ENCODE measurements around the gene MGMT. TPM values are rescaled to one million over a fixed set of nuclear protein-coding genes. Genes with fewer than 3 reads are reported as not detected.

MGMT gene
- polyA plus RNA-seq, 1 donor, result 18.0 TPM

- Histone ChIP-seq H3K4me3 (ENCODE audit: low read length) (no peak overlapping the region), H3K36me3 (ENCODE audit: control insufficient read depth, insufficient read depth, low read length) (peaks cover 26% of the 10 kb centered on the region), H3K27ac (ENCODE audit: low read length) (no peak overlapping the region), H3K4me1 (ENCODE audit: control insufficient read depth, insufficient read depth, low read length) (peaks cover 18% of the 10 kb centered on the region), H3K27me3 (ENCODE audit: control insufficient read depth, insufficient read depth, low read length) (no peaks in the 10 kb centered on the region), H3K9me3 (ENCODE audit: control insufficient read depth, low read depth, low read length) (peaks cover 6% of the 10 kb centered on the region)
- 80% methylated on average over 1 of the region's 11 CpGs for WGBS (ENCODE audit: insufficient coverage, low lambda C conversion rate)
- peak in 1 of 2 donors; percentile 43 for DNase-seq
Observed at GRCh38 chr10:129470103-129470851, 3.2 kb downstream of the MGMT start.

- no peak overlapping the region for H3K4me3 ChIP-seq (ENCODE audit: low read length)
- H3K27ac ChIP-seq (ENCODE audit: low read length), result no peak overlapping the region
- peaks cover 8% of the 10 kb centered on the region for H3K9me3 ChIP-seq (ENCODE audit: control insufficient read depth, low read depth, low read length)
- H3K36me3 ChIP-seq (ENCODE audit: control insufficient read depth, insufficient read depth, low read length), result peaks cover 26% of the 10 kb centered on the region
- peaks cover 15% of the 10 kb centered on the region for H3K4me1 ChIP-seq (ENCODE audit: control insufficient read depth, insufficient read depth, low read length)
- no CpG with 5 or more reads among the region's 16 CpGs for WGBS (ENCODE audit: insufficient coverage, low lambda C conversion rate)
- no peaks in the 10 kb centered on the region for H3K27me3 ChIP-seq (ENCODE audit: control insufficient read depth, insufficient read depth, low read length)
- no peak for DNase-seq
Observed at GRCh38 chr10:129471447-129472175, 4.6 kb downstream of the MGMT start.

- Histone ChIP-seq H3K9me3 (ENCODE audit: control insufficient read depth, low read depth, low read length) (peaks cover 9% of the 10 kb centered on the region), H3K4me3 (ENCODE audit: low read length) (no peak overlapping the region), H3K4me1 (ENCODE audit: control insufficient read depth, insufficient read depth, low read length) (peaks cover 11% of the 10 kb centered on the region), H3K27me3 (ENCODE audit: control insufficient read depth, insufficient read depth, low read length) (no peaks in the 10 kb centered on the region), H3K27ac (ENCODE audit: low read length) (no peak overlapping the region), H3K36me3 (ENCODE audit: control insufficient read depth, insufficient read depth, low read length) (peaks cover 28% of the 10 kb centered on the region)
- DNase-seq, result no peak
- no CpG with 5 or more reads among the region's 22 CpGs for WGBS (ENCODE audit: insufficient coverage, low lambda C conversion rate)
Observed at GRCh38 chr10:129472696-129473555, 5.9 kb downstream of the MGMT start.

DNA sequence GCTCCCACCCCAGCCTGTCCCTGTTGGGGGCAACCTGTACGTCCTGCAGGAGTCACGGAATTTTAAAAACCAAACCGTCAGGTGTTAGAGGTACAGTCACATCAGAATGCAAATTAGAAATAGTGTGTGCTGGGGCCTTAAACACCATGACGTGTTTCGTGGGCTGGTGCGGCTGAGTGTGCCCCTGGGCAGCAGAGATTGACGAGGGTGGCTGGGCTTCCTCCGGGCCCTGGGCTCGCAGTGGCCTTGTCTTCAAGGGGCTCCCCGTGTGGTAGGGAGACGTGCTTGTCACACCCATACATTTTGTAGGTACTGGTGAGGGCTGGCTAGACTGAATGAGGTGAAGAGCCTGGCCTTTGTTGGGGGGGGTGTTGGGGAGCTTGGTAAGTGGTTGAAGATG is 7.6 kb downstream of the MGMT start:
- H3K4me3 ChIP-seq (ENCODE audit: low read length), result no peak overlapping the region
- peaks cover 13% of the 10 kb centered on the region for H3K9me3 ChIP-seq (ENCODE audit: control insufficient read depth, low read depth, low read length)
- H3K27me3 ChIP-seq (ENCODE audit: control insufficient read depth, insufficient read depth, low read length), result no peaks in the 10 kb centered on the region
- H3K27ac ChIP-seq (ENCODE audit: low read length), result no peak overlapping the region
- DNase-seq, result no peak
- peaks cover 4% of the 10 kb centered on the region for H3K4me1 ChIP-seq (ENCODE audit: control insufficient read depth, insufficient read depth, low read length)
- WGBS (ENCODE audit: insufficient coverage, low lambda C conversion rate), result no CpG with 5 or more reads among the region's 11 CpGs
- H3K36me3 ChIP-seq (ENCODE audit: control insufficient read depth, insufficient read depth, low read length), result peaks cover 28% of the 10 kb centered on the region

- no peak for DNase-seq
- Histone ChIP-seq H3K4me3 (ENCODE audit: low read length) (no peak overlapping the region), H3K36me3 (ENCODE audit: control insufficient read depth, insufficient read depth, low read length) (peaks cover 19% of the 10 kb centered on the region), H3K27me3 (ENCODE audit: control insufficient read depth, insufficient read depth, low read length) (no peaks in the 10 kb centered on the region), H3K4me1 (ENCODE audit: control insufficient read depth, insufficient read depth, low read length) (no peaks in the 10 kb centered on the region), H3K9me3 (ENCODE audit: control insufficient read depth, low read depth, low read length) (peaks cover 13% of the 10 kb centered on the region), H3K27ac (ENCODE audit: low read length) (no peak overlapping the region)
- WGBS (ENCODE audit: insufficient coverage, low lambda C conversion rate), result no CpG with 5 or more reads among the region's 8 CpGs
Observed at GRCh38 chr10:129476431-129476830, 9.4 kb downstream of the MGMT start.

- peaks cover 13% of the 10 kb centered on the region for H3K36me3 ChIP-seq (ENCODE audit: control insufficient read depth, insufficient read depth, low read length)
- no peak overlapping the region for H3K4me3 ChIP-seq (ENCODE audit: low read length)
- H3K27me3 ChIP-seq (ENCODE audit: control insufficient read depth, insufficient read depth, low read length), result no peaks in the 10 kb centered on the region
- H3K27ac ChIP-seq (ENCODE audit: low read length), result no peak overlapping the region
- no CpG with 5 or more reads among the region's 5 CpGs for WGBS (ENCODE audit: insufficient coverage, low lambda C conversion rate)
- no peak for DNase-seq
- peaks cover 13% of the 10 kb centered on the region for H3K9me3 ChIP-seq (ENCODE audit: control insufficient read depth, low read depth, low read length)
- H3K4me1 ChIP-seq (ENCODE audit: control insufficient read depth, insufficient read depth, low read length), result no peaks in the 10 kb centered on the region
Observed at GRCh38 chr10:129477051-129477450, 10.0 kb downstream of the MGMT start.

GRCh38 chr10:129481641-129482040 is 14.6 kb downstream of the MGMT start:
- H3K27me3 ChIP-seq (ENCODE audit: control insufficient read depth, insufficient read depth, low read length), result no peaks in the 10 kb centered on the region
- H3K27ac ChIP-seq (ENCODE audit: low read length), result no peak overlapping the region
- H3K9me3 ChIP-seq (ENCODE audit: control insufficient read depth, low read depth, low read length), result peaks cover 18% of the 10 kb centered on the region
- WGBS (ENCODE audit: insufficient coverage, low lambda C conversion rate), result 100% methylated on average over 1 of the region's 1 CpG
- DNase-seq, result no peak
- no peaks in the 10 kb centered on the region for H3K4me1 ChIP-seq (ENCODE audit: control insufficient read depth, insufficient read depth, low read length)
- peaks cover 2% of the 10 kb centered on the region for H3K36me3 ChIP-seq (ENCODE audit: control insufficient read depth, insufficient read depth, low read length)
- no peak overlapping the region for H3K4me3 ChIP-seq (ENCODE audit: low read length)

DNA sequence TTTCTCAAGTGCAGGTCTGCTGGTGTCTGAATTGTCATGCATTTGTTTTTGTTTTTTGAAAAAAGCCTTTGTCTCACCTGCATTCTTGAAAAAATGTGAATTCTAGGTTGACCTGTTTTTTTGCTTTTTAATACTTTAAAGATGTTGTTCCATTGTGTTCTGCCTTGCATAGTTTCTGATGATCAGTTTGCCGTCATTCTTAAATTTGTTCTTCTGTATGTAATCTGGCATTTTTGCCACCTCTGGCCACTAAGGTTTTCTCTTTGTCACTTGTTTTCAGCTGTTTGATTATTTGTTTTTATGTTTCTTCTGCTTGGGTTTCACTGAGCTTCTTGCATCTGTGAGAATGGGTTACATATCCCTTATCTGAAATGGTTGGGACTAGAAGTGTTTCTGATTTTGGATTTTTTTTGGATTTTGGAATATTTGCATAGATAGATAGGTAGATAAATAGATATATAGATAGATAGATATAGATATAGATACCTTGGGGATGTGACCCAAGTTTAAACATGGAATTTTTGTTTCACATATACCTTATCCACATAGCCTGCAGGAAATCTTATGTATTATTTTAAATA is 16.5 kb downstream of the MGMT start:
- no peak for DNase-seq
- H3K27me3 ChIP-seq (ENCODE audit: control insufficient read depth, insufficient read depth, low read length), result no peaks in the 10 kb centered on the region
- no peaks in the 10 kb centered on the region for H3K4me1 ChIP-seq (ENCODE audit: control insufficient read depth, insufficient read depth, low read length)
- peaks cover 14% of the 10 kb centered on the region for H3K9me3 ChIP-seq (ENCODE audit: control insufficient read depth, low read depth, low read length)
- no peaks in the 10 kb centered on the region for H3K36me3 ChIP-seq (ENCODE audit: control insufficient read depth, insufficient read depth, low read length)
- H3K4me3 ChIP-seq (ENCODE audit: low read length), result no peak overlapping the region
- no peak overlapping the region for H3K27ac ChIP-seq (ENCODE audit: low read length)
- WGBS (ENCODE audit: insufficient coverage, low lambda C conversion rate), result 88% methylated on average over 1 of the region's 1 CpG

- no peaks in the 10 kb centered on the region for H3K27me3 ChIP-seq (ENCODE audit: control insufficient read depth, insufficient read depth, low read length)
- no peak for DNase-seq
- H3K4me3 ChIP-seq (ENCODE audit: low read length), result no peak overlapping the region
- peaks cover 20% of the 10 kb centered on the region for H3K9me3 ChIP-seq (ENCODE audit: control insufficient read depth, low read depth, low read length)
- no peaks in the 10 kb centered on the region for H3K4me1 ChIP-seq (ENCODE audit: control insufficient read depth, insufficient read depth, low read length)
- no CpG with 5 or more reads among the region's 3 CpGs for WGBS (ENCODE audit: insufficient coverage, low lambda C conversion rate)
- H3K36me3 ChIP-seq (ENCODE audit: control insufficient read depth, insufficient read depth, low read length), result no peaks in the 10 kb centered on the region
- H3K27ac ChIP-seq (ENCODE audit: low read length), result no peak overlapping the region
Observed at GRCh38 chr10:129486805-129487204, 19.8 kb downstream of the MGMT start.
